Renal cortical epithelial cell (primary cell): Measurements from ENCODE around the gene CTF1. TPM values are rescaled to one million over a fixed set of nuclear protein-coding genes. Genes with fewer than 3 reads are reported as not detected.

Experiments used
- total RNA-seq: library from RNA; depleted of rRNA; stranded (reverse); fragments of >200 nt; gene quantifications from 2 replicates; pipeline ENCODE4 v1.2.3, GENCODE V29; 2014

Gene CTF1
- total RNA-seq, 1 donor from 2014 or later = 4.7 TPM

Other genes starting within 250 kb of the CTF1 start
- 6.3 and 10.0 TPM in 2 replicates for gene PRR14, start 245.7 kb upstream of the CTF1 start, total RNA-seq
- 7.5 and 20.6 TPM in 2 replicates for gene FBRS, start 238.2 kb upstream of the CTF1 start, total RNA-seq
- 14.4 and 74.0 TPM in 2 replicates for gene SRCAP, start 197.4 kb upstream of the CTF1 start, total RNA-seq
- gene PHKG2, start 148.2 kb upstream of the CTF1 start, total RNA-seq = 25.4 and 26.2 TPM in 2 replicates
- 2.7 and 2.8 TPM in 2 replicates for gene CFAP119, start 134.6 kb upstream of the CTF1 start, total RNA-seq
- 58.0 and 108 TPM in 2 replicates for gene RNF40, start 134.3 kb upstream of the CTF1 start, total RNA-seq
- 6.4 and 22.1 TPM in 2 replicates for gene ZNF629, start 109.4 kb upstream of the CTF1 start, total RNA-seq
- gene BCL7C, start 2.5 kb upstream of the CTF1 start, total RNA-seq = 21.7 and 29.0 TPM in 2 replicates
- 25.7 and 34.3 TPM in 2 replicates for gene FBXL19, start 27.0 kb downstream of the CTF1 start, total RNA-seq
- 32.5 and 51.4 TPM in 2 replicates for gene ORAI3, start 52.5 kb downstream of the CTF1 start, total RNA-seq
- gene SETD1A, start 61.1 kb downstream of the CTF1 start, total RNA-seq = 1.0 and 7.6 TPM in 2 replicates
- gene HSD3B7, start 88.6 kb downstream of the CTF1 start, total RNA-seq = 49.9 and 82.7 TPM in 2 replicates
- 0.80 TPM in 1 of 2 replicates, not detected in the other for gene STX1B, start 114.0 kb downstream of the CTF1 start, total RNA-seq
- gene STX4, start 136.9 kb downstream of the CTF1 start, total RNA-seq = 24.5 and 35.0 TPM in 2 replicates
- 7.7 and 9.0 TPM in 2 replicates for gene ZNF668, start 177.6 kb downstream of the CTF1 start, total RNA-seq
- 6.6 and 22.4 TPM in 2 replicates for gene ZNF646, start 177.8 kb downstream of the CTF1 start, total RNA-seq
- 0.52 and 1.9 TPM in 2 replicates for gene PRSS53, start 192.3 kb downstream of the CTF1 start, total RNA-seq
- 89.1 and 128 TPM in 2 replicates for gene VKORC1, start 198.2 kb downstream of the CTF1 start, total RNA-seq
- 13.9 and 44.5 TPM in 2 replicates for gene BCKDK, start 211.8 kb downstream of the CTF1 start, total RNA-seq
- 33.5 and 45.1 TPM in 2 replicates for gene KAT8, start 221.1 kb downstream of the CTF1 start, total RNA-seq
- gene PRSS8, start 239.1 kb downstream of the CTF1 start, total RNA-seq = 3.8 and 17.7 TPM in 2 replicates